COLO668 (cell line): ENCODE results near the gene CDH26.
A peak's percentile ranks its signal among the peaks of the same experiment; 100 is the strongest.
"Not testable (repeated sequence)": the region's sequence is repeated elsewhere in the genome, so short reads cannot be mapped to it uniquely, and the experiment has no call there.

ENCODE experiments used
- DNase-seq: peaks from one replicate; lab custom pipeline; 2025; ENCODE audit not compliant: unreplicated experiment; lab: John Stamatoyannopoulos, UW

CDH26 gene

GRCh38 chr20:59940129-59940955 lies 17.9 kb upstream of the CDH26 start, which contains the start of the genes FAM217B and PPP1R3D:
FAM217B (plus strand) TSS chr20:59940389; CDS start chr20:59943944, 3,555 bp downstream.
PPP1R3D (minus strand) TSS chr20:59940305; CDS start chr20:59939931, 374 bp downstream.
- peak; percentile 97 for DNase-seq

DNA sequence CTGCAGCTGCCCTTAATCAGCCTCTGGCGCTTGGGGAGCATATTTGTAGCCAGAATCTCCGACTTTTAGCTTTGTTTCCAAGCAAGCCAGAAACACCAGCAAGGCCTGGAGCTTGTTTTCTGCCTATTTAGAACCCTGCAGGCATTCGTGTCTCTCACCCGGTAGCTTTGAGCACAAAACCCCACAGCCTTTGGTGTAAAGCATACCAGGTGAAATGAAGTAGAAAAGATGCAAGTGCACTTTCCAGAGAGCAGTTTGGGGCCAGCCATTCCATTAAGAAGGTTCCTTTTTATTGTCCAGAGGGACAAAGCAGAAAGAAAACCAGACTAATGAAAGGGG lies 17.3 kb upstream of the CDH26 start:
- DNase-seq: no peak

GRCh38 chr20:59942245-59942644 lies 16.0 kb upstream of the CDH26 start:
- DNase-seq: no peak

DNA sequence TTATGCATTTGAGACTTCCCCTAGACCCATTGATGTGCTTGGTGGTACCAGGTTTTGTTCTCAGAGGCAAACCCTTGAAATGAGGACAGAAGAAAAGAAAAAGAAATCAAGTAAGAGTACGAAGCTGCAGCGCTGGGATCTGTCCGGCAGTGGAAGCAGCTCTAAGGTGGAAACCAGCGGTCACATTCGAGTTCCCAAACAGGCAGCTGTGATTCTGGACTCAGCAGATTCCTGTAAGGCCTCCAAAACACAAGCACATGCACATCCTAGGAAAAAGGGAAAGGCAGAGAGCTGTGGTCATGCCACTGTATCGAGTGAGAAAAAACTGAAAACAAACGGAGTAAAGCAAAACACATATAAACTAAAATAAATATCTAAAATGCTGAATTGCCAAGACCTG lies 13.5 kb upstream of the CDH26 start:
- DNase-seq: no peak

DNA sequence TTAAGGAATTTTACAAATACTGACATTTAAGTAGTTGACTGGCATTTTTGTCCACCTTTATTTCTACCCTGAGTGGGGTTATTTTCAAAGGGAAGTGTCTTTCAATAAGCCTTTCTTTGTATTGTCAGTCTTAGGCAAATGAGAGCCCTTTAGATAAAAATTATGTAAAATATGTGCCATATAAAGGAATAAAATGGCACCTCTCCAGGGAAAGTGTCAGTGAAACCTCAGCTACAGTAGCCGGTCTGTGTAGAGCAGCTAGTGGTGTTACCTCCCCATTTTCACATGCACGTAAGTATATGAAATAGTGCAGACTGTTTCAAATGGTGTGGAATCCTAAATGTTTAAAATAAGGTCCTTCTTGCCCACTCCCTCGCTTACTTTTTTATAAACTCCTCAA lies 13.0 kb upstream of the CDH26 start:
- DNase-seq: no peak

DNA sequence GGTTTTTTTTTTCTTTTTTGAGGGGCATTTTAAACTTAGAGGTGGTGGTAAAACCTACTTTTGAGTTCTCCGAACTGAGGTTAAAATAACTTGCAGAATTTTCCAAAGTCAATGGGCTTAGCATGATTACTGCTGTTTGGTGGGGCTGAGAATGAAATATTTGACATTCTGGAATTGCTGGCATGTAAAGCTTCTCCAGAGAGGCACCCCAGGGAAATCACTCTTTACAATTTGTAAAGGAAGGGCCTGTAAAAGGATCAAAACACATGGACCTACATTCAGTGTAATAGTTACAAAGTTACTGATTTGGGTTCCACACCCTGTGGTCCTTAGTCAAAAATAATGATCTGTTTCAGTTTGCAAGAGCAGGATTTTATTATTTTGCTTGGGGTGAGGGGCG lies 12.5 kb upstream of the CDH26 start:
- DNase-seq: no peak

- no peak for DNase-seq
Measured at GRCh38 chr20:59947376-59947775, 10.8 kb upstream of the CDH26 start.

- no peak for DNase-seq
Measured at GRCh38 chr20:59948212-59948611, 10.0 kb upstream of the CDH26 start.

DNA sequence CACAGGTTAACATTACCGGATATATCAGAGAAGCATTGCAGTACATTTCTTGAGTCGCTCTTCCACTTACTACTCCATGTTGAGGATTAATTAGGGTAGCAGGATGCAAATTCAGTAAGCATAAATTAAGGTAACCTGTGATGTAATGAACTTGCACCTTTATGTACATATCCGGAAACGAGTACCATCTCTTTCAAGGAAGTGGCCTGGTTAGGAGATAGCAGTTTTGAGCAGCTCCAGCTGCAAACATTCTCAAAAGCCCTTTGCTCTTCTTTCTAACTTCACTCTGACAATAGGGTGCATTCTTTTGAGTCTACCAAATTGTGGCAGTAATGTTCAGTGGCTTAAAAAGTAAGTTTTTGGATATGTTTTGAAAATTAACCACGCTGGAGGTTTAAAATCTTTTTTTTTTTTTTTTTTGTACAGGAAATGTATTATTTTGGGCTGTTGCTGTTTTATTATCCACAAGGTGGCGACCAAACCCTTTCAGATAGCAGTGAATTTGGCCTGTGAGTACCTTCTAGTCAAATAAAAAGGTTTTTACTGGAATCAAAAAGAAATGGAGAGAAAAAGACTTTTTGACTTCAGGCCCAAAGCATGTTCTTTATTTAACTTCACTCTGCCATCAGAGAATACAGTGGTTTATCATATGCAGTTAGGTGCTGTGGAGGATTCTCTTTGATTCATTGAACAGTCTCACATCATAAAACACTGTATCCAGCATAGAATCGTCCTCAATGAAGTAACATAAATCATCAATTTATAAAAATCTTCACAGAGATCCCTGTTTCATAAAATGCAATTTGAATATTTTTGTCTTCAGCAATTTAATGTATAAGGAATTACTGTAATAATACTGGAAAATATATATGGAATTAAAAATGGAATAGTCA lies 9.1 kb upstream of the CDH26 start:
- DNase-seq: peak; percentile 20

GRCh38 chr20:59949911-59950310 lies 8.3 kb upstream of the CDH26 start:
- no peak for DNase-seq

- no peak for DNase-seq
Measured at GRCh38 chr20:59954718-59955117, 3.5 kb upstream of the CDH26 start.

DNA sequence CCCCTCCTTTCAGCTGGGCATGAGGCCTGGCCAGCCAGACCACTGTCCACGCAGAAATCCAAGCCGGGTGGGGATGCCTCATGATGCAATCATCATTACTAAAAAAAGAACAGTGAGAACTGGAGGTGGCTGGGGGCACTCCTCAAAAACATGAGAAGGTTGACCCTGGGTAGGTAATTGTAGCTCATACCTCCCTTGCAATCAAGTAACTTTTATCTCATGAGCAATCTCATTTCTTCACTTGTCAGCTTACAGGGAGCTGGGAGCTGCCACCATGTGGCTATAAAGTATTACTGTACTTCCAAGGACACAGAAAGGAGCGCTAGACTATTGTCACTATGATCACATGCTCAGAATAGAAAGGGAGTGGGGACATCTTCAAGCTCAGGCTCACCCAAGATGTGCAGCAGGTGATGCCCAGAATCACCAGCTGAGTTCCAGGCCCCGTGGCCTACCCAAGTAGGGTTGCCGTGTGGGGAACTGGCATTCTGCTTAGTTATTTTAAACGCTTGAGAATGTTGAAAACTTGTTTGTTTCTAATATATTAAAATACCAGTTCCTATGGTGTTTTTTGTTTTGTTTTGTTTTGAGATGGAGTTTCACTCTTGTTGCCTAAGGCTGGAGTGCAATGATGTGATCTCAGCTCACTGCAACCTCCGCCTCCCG lies 3.0 kb upstream of the CDH26 start:
- no peak for DNase-seq

- not testable (repeated sequence) for DNase-seq
Measured at GRCh38 chr20:59957568-59957967, 655 bp upstream of the CDH26 start.

- no peak for DNase-seq
Measured at GRCh38 chr20:59958626-59959025, 403 bp downstream of the CDH26 start.

- DNase-seq: no peak
Measured at GRCh38 chr20:59961423-59961822, 3.2 kb downstream of the CDH26 start.

- no peak for DNase-seq
Measured at GRCh38 chr20:59962155-59962554, 3.9 kb downstream of the CDH26 start.

DNA sequence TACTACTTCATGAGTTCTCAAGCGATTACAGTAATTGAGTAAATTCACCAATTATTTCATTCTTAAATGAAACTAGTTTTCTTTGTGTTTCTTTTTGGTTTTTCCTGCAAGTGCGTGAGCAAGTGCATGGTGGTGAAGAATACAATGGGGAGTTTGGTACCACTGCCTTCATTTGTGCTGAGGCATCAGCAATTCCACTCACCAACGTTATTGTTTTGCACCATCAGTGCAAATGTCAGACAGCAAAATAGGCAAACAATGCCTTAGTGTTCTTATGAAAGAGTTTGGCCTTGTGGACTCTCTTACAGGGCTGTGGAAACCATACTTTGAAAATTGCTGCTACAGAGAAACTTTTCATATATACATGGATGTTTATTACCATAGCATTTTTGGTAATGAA lies 8.2 kb downstream of the CDH26 start:
- DNase-seq: no peak

GRCh38 chr20:59971428-59971827 lies 13.2 kb downstream of the CDH26 start:
- no peak for DNase-seq

- DNase-seq: no peak
Measured at GRCh38 chr20:59972037-59972801, 14.0 kb downstream of the CDH26 start.

- no peak for DNase-seq
Measured at GRCh38 chr20:59976156-59976782, 18.0 kb downstream of the CDH26 start.
